ENCODE data around the gene NOPCHAP1.
"Not testable (repeated sequence)": the region's sequence is repeated elsewhere in the genome, so short reads cannot be mapped to it uniquely, and the experiment has no call there.

NOPCHAP1 gene, protein sequence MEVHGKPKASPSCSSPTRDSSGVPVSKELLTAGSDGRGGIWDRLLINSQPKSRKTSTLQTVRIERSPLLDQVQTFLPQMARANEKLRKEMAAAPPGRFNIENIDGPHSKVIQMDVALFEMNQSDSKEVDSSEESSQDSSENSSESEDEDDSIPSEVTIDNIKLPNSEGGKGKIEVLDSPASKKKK

DNA sequence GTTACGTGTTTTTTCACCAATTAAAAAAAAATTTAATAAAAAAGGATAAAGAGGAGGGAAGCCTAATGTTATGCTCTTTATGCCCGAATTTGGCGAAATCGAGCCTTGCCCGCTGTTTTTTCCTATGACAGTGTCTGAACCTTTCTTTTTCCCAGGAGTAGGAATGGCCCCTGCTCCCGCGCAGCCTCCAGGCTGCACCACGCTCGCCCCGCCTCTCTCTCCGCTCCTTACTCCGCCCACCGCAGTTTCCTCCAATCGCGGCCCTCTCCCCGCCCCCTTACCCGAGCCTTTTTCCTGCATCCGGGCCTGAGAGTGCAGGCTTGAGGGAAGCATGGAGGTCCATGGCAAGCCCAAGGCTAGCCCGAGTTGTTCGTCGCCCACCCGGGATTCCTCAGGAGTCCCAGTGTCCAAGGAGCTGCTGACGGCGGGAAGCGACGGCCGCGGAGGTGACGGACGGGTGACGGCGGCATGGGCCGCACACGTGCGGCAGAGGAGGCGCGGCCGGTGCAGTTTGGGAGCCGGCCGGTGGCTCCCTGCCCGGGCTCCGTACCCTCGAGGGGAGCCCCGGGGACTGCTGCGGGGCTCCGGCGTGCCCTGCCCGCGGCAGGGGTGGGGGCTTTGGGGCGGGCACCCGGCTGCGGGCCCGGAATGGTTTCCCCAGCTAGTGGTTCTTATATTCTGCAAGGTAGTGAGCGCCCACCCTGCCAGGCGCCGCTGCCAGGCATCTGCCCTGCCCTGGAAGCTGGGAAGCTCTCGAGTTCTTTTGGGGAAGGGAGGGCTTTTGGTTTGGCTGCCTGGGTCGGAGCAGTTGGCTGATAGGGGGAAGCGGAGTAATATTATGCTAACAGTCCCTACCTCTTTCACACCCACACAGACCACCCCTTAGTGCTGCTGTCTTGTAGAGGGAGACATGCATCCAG lies at the start of gene NOPCHAP1:
NOPCHAP1 (plus strand) TSS at position 295 of the 920 bp plus-strand sequence; CDS start at position 332, 37 bp downstream.
- H3K36me3 ChIP-seq (ENCODE audit: insufficient read depth, low read length) = peaks cover 31% of the 10 kb centered on the region
- peaks cover 14% of the 10 kb centered on the region for H3K4me1 ChIP-seq (ENCODE audit: insufficient read depth, low read length)
- H3K9me3 ChIP-seq (ENCODE audit: low read length) = peaks cover 8% of the 10 kb centered on the region
- H3K4me3 ChIP-seq (ENCODE audit: low read length) = peak within 1 kb of the TSS; percentile 98
- H3K27me3 ChIP-seq (ENCODE audit: insufficient read depth, low read length) = no peaks in the 10 kb centered on the region
- H2AFZ ChIP-seq (ENCODE audit: low read depth, low read length) = peak within 1 kb of the TSS; percentile 80

DNA sequence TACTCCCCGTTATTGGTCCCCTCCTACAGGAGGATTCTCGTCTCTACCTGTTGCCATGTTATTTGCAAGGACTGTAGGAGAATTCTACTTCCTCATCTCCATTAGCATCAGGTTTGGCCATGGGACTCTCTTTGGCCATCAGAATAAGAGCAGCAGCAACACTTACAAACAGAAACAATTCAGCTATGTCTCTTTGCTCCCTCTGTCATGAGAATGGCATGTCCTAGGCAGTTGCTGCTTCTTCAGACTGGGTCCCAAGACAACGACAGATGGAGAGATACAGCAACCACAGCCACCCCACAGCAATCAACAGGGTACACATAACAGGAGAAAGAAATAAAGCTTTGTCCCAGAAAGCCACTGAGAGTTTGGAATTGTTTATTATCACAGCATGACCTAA lies 47.7 kb upstream of the NOPCHAP1 start:
- H3K4me3 ChIP-seq (ENCODE audit: low read length) = no peak overlapping the region
- H3K4me1 ChIP-seq (ENCODE audit: insufficient read depth, low read length) = no peaks in the 10 kb centered on the region
- H3K27me3 ChIP-seq (ENCODE audit: insufficient read depth, low read length) = no peaks in the 10 kb centered on the region
- no peak overlapping the region for H2AFZ ChIP-seq (ENCODE audit: low read depth, low read length)
- no peaks in the 10 kb centered on the region for H3K36me3 ChIP-seq (ENCODE audit: insufficient read depth, low read length)
- no peaks in the 10 kb centered on the region for H3K9me3 ChIP-seq (ENCODE audit: low read length)

DNA sequence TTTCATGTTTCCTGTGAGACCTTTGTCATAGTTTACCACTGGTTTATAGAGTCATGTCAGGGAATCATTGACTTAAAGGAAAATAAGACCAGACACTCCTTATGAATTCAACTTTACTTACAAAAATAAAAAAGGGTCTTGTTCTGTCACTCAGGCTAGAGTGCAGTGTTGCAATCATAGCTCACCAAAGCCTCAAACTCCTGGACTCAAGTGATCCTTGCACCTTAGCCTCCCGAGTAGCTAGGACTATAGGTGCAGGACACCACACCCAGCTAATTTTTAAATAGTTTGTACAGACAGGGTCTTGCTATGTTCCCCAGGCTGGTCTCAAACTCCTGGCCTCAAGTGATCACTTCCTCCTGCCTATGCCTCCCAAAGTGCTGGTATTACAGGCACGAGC lies 47.0 kb upstream of the NOPCHAP1 start:
- H3K9me3 ChIP-seq (ENCODE audit: low read length) = peaks cover 1% of the 10 kb centered on the region
- no peak overlapping the region for H3K4me3 ChIP-seq (ENCODE audit: low read length)
- no peaks in the 10 kb centered on the region for H3K27me3 ChIP-seq (ENCODE audit: insufficient read depth, low read length)
- H3K36me3 ChIP-seq (ENCODE audit: insufficient read depth, low read length) = no peaks in the 10 kb centered on the region
- no peaks in the 10 kb centered on the region for H3K4me1 ChIP-seq (ENCODE audit: insufficient read depth, low read length)
- no peak overlapping the region for H2AFZ ChIP-seq (ENCODE audit: low read depth, low read length)

DNA sequence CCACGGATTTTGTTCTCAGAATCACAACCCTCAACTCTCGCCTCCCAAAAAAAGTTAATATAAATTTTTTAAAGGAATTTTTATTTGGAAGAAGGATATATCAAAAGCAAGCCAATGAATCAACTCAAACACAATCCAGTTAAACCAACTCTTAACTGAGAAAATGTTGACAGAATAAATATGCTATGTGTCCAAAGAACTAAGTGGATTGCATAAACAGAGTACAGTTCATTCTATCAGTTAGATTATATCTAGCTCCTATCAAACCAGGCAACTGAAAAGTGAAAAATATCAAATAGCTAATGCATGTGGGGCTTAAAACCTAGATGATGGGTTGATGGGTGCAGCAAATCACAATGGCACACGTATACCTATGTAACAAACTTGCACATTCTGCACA lies 44.7 kb upstream of the NOPCHAP1 start:
- Histone ChIP-seq H3K36me3 (ENCODE audit: insufficient read depth, low read length) (no peaks in the 10 kb centered on the region), H3K4me1 (ENCODE audit: insufficient read depth, low read length) (no peaks in the 10 kb centered on the region), H2AFZ (ENCODE audit: low read depth, low read length) (no peak overlapping the region), H3K4me3 (ENCODE audit: low read length) (no peak overlapping the region), H3K9me3 (ENCODE audit: low read length) (peaks cover 3% of the 10 kb centered on the region), H3K27me3 (ENCODE audit: insufficient read depth, low read length) (no peaks in the 10 kb centered on the region)

DNA sequence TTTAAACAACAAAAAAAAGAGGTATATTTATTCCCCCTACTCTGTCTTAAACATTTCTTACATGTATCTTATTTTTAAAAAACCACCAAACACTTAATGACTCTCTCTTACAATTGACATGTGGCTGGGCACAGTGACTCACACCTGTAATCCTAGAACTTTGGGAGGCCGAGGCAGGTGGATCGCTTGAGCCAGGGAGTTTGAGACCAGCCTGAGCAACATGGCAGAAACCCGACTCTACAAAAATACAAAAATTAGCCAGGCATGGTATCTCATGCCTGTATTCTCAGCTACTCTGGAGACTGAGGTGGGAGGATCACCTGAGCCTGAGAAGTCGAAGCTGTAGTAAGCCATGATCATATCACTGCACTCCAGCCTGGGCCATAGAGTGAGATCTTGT lies 44.0 kb upstream of the NOPCHAP1 start:
- H3K36me3 ChIP-seq (ENCODE audit: insufficient read depth, low read length) = no peaks in the 10 kb centered on the region
- no peaks in the 10 kb centered on the region for H3K27me3 ChIP-seq (ENCODE audit: insufficient read depth, low read length)
- peaks cover 3% of the 10 kb centered on the region for H3K9me3 ChIP-seq (ENCODE audit: low read length)
- no peak overlapping the region for H2AFZ ChIP-seq (ENCODE audit: low read depth, low read length)
- H3K4me3 ChIP-seq (ENCODE audit: low read length) = no peak overlapping the region
- H3K4me1 ChIP-seq (ENCODE audit: insufficient read depth, low read length) = no peaks in the 10 kb centered on the region

DNA sequence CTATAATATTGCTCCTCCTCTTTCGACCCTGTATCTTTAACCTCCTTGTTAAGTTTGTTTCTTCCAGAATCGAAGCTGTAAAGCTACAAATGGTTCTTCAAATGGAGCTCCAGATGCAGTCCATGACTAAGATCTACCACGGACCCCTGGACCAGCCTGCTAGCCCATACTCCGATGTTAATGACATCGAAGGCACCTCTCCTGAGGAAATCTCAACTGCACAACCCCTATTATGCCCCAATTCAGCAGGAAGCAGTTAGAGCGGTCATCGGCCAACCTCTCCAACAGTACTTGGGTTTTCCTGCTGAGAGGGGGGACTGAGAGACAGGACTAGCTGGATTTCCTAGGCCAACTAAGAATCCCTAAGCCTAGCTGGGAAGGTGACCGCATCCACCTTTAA lies 42.7 kb upstream of the NOPCHAP1 start:
- not testable (repeated sequence) for H3K9me3 ChIP-seq (ENCODE audit: low read length); H3K4me3 ChIP-seq (ENCODE audit: low read length); H3K4me1 ChIP-seq (ENCODE audit: insufficient read depth, low read length); H3K36me3 ChIP-seq (ENCODE audit: insufficient read depth, low read length); H2AFZ ChIP-seq (ENCODE audit: low read depth, low read length); H3K27me3 ChIP-seq (ENCODE audit: insufficient read depth, low read length)

DNA sequence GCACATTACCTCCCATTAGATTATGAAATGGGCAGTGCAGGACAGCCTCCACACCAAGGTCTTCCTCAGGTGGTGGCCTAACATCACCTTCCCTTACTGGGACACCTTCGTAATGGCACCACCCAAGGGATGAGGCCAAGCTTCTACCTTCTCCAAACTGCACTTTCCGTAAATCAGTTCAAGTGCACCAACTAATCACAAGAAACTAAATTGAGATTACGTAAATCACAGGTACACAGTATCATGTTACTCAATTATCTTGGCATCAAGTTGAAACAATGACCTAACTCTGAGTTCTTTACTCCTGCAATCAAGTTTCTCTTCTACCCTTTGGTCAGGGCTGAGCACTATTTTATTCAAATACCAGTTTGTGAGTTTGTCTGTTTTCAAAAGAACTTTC lies 41.9 kb upstream of the NOPCHAP1 start:
- no peak overlapping the region for H3K4me3 ChIP-seq (ENCODE audit: low read length)
- H3K9me3 ChIP-seq (ENCODE audit: low read length) = peaks cover 3% of the 10 kb centered on the region
- H3K36me3 ChIP-seq (ENCODE audit: insufficient read depth, low read length) = no peaks in the 10 kb centered on the region
- H3K27me3 ChIP-seq (ENCODE audit: insufficient read depth, low read length) = no peaks in the 10 kb centered on the region
- no peaks in the 10 kb centered on the region for H3K4me1 ChIP-seq (ENCODE audit: insufficient read depth, low read length)
- no peak overlapping the region for H2AFZ ChIP-seq (ENCODE audit: low read depth, low read length)

DNA sequence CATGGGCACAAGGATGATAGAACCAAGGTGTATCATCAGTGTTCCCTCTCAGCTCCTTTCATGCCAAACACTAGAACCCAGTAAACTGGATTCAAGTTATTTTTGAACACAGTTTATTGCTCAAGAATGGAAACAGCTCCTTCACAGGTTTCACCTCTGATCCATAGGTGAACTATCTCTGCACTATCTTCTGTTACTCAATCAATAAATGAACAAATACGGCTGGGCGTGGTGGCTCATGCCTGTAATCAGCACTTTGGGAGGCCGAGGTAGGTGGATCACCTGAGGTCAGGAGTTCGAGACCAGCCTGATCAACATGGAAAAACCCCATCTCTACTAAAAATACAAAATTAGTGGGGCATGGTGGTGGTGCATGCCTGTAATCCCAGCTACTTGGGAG lies 37.4 kb upstream of the NOPCHAP1 start:
- peaks cover 11% of the 10 kb centered on the region for H3K27me3 ChIP-seq (ENCODE audit: insufficient read depth, low read length)
- H3K4me1 ChIP-seq (ENCODE audit: insufficient read depth, low read length); H3K9me3 ChIP-seq (ENCODE audit: low read length); H3K36me3 ChIP-seq (ENCODE audit: insufficient read depth, low read length); H3K4me3 ChIP-seq (ENCODE audit: low read length); H2AFZ ChIP-seq (ENCODE audit: low read depth, low read length): not testable (repeated sequence)

DNA sequence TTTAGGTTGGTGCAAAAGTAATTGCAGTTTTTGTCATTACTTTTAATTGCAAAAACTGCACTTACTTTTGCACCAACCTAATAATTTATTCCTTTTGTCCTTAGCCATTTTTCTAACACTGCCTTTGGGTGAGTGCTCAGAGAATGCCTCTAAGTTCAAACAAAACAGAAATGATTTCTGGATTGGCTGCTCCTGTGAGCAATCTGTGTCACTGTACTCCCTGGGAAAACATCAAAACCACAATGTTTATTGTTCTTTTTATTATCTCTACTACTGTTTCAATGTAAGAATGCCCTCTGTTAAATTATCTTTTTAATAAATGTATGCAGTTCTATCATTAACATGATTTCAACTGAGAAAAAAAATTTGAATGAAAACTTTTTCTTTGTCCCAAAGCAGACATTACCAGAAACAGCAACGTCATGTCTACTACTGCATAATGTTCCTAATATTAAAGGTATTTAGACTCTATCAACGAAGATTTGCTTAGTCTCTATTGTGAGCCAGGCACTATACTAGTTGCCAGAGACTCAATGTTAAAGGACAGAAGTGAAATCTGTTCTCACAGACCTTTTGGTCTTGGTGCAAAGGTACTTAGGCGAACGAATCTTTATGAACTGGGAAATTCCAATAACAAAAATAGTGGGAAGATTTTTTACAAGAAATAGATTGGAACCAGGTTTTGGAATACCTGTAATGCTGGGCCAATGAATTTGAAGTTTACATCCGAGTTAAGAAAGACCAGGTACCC lies 34.2 kb upstream of the NOPCHAP1 start:
- Histone ChIP-seq H3K9me3 (ENCODE audit: low read length) (no peaks in the 10 kb centered on the region), H3K4me3 (ENCODE audit: low read length) (no peak overlapping the region), H3K36me3 (ENCODE audit: insufficient read depth, low read length) (no peaks in the 10 kb centered on the region), H3K27me3 (ENCODE audit: insufficient read depth, low read length) (peaks cover 35% of the 10 kb centered on the region), H3K4me1 (ENCODE audit: insufficient read depth, low read length) (no peaks in the 10 kb centered on the region), H2AFZ (ENCODE audit: low read depth, low read length) (no peak overlapping the region)

DNA sequence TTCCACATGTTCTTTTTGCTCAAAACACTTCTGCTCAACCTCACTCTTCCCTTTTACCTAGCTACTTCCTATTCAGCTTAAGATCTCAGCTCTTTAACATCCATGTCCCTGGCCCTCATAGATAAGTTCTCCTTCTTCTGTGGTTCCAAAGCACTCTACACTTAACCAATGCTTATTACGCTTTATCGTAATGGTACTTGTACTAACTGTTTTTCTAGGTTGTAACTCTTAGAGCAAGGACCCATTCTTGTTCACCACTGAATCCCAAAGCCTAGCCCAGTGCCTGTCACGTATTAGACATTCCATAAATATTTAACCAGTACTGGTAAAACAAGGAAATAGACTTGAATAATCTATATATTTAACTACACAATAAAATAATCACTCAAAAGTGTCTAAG lies 33.3 kb upstream of the NOPCHAP1 start:
- peaks cover 41% of the 10 kb centered on the region for H3K27me3 ChIP-seq (ENCODE audit: insufficient read depth, low read length)
- H3K4me1 ChIP-seq (ENCODE audit: insufficient read depth, low read length) = peaks cover 5% of the 10 kb centered on the region
- H2AFZ ChIP-seq (ENCODE audit: low read depth, low read length) = no peak overlapping the region
- H3K9me3 ChIP-seq (ENCODE audit: low read length) = no peaks in the 10 kb centered on the region
- no peak overlapping the region for H3K4me3 ChIP-seq (ENCODE audit: low read length)
- H3K36me3 ChIP-seq (ENCODE audit: insufficient read depth, low read length) = no peaks in the 10 kb centered on the region

DNA sequence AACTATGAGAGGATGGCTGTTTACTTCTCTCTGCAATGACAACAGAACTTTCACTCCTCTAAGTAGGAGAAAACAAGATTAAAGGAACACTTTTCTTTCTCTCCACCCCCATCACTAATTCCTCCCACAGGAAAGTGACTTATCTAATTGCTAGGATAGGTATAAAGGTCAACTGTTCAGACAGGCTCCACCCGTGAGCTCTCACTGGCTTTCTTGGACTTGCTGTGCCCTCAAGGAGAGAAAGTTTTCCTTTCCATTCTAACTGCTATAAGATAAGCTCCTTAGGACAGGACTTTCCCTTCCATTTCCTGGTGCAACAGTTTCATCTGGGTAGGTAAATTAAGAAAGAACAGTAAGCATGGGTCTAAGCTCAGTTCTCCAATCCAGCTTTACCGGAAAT lies 32.8 kb upstream of the NOPCHAP1 start:
- H3K4me3 ChIP-seq (ENCODE audit: low read length) = no peak overlapping the region

DNA sequence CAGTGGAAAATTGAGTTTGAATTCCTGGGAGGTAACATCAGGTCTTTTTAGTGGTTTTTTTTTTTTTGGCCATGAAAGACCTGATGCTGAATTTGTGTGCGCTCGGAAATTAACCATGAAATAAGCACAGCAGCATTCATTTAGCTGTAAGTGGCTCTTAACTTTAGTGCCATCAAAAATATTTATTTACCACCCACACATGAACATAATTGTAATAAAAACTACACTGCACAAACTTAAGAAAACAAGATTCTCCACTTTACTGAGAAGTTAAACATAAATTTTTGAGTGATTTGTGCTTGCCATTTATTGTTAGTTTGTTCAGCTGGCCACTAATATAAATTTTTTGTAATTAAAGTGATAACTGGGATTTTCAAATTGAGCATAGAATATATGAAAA lies 30.4 kb upstream of the NOPCHAP1 start:
- peaks cover 52% of the 10 kb centered on the region for H3K27me3 ChIP-seq (ENCODE audit: insufficient read depth, low read length)
- no peaks in the 10 kb centered on the region for H3K36me3 ChIP-seq (ENCODE audit: insufficient read depth, low read length)
- H3K4me1 ChIP-seq (ENCODE audit: insufficient read depth, low read length) = peaks cover 10% of the 10 kb centered on the region
- H3K4me3 ChIP-seq (ENCODE audit: low read length) = no peak overlapping the region
- H3K9me3 ChIP-seq (ENCODE audit: low read length) = no peaks in the 10 kb centered on the region
- H2AFZ ChIP-seq (ENCODE audit: low read depth, low read length) = no peak overlapping the region

More for the DNA sequence above, 32.8 kb upstream of the NOPCHAP1 start:
- Histone ChIP-seq H3K36me3 (ENCODE audit: insufficient read depth, low read length) (no peaks in the 10 kb centered on the region), H3K9me3 (ENCODE audit: low read length) (no peaks in the 10 kb centered on the region), H2AFZ (ENCODE audit: low read depth, low read length) (no peak overlapping the region), H3K4me1 (ENCODE audit: insufficient read depth, low read length) (peaks cover 6% of the 10 kb centered on the region), H3K27me3 (ENCODE audit: insufficient read depth, low read length) (peaks cover 41% of the 10 kb centered on the region)
